K562 (cell line): Measurements from ENCODE around the gene SORCS2. TPM values are rescaled to one million over a fixed set of nuclear protein-coding genes. Genes with fewer than 3 reads are reported as not detected.

ENCODE experiments used
- ATAC-seq: fragments of 200-7000 bp; cut with Tn5 transposase; 3 replicates; pipeline ENCODE4 v1.9.1; 2020; ENCODE audit warnings: moderate library complexity
- BruUV-seq: library from RNA; stranded (reverse); fragments of 400-500 nt; replicated peaks from 2 replicates; lab custom pipeline; 2021; lab: Mats Ljungman, UMichigan
- CTCF ChIA-PET: fragments of 300-600 bp; formaldehyde crosslinking; extraction: SDS; loops from one replicate; lab custom pipeline; 2021; ENCODE audit warnings: low intra/inter-chr PET ratio; lab: Yijun Ruan, JAX
- POLR2A ChIA-PET: fragments of 300-600, 350-650 bp; sonication (Branson Sonifier 250); formaldehyde crosslinking; extraction: SDS; loops from one replicate; lab custom pipeline; 2021; ENCODE audit warnings: antibody characterized with exemption, inconsistent platforms; lab: Yijun Ruan, JAX
- DNase-seq, 4 experiments: peaks; one replicate each; pipeline versions ENCODE4 v3.0.0 to v3.0.0-alpha.2; 2011 to 2018; ENCODE audit warnings: low spot score in 3 of 4, mixed read lengths in 3 of 4; ENCODE audit errors: extremely low read depth in 1 of 4
- FAIRE-seq: peaks from 2 replicates; lab custom pipeline; 2011; peaks lifted over from hg19 to GRCh38; lab: Jason Lieb, UNC
- H2AFZ ChIP-seq: 2 replicates; pipeline ENCODE4 v1.6.0; 2011; ENCODE audit warnings: low read depth, low read length, control low read depth, inconsistent platforms
- H3K27ac ChIP-seq: fragments of 200-600 bp; 3 replicates; pipeline ENCODE4 v1.8.0; 2011; ENCODE audit warnings: low read depth, mild to moderate bottlenecking, control low read depth, inconsistent platforms, low read length, moderate library complexity, mixed read lengths; ENCODE audit errors: extremely low read depth
- H3K27me3 ChIP-seq, 2 experiments: fragments of 300-600 bp in 1 of 2; 2 replicates in 1 of 2; 3 replicates in 1 of 2; pipeline versions ENCODE4 v1.6.0 to v1.8.0; 2011; ENCODE audit warnings: inconsistent platforms in 2 of 2, low read length in 2 of 2, mild to moderate bottlenecking in 1 of 2, mixed read lengths in 1 of 2, moderate library complexity in 1 of 2; ENCODE audit not compliant: control insufficient read depth in 2 of 2, insufficient read depth in 2 of 2
- H3K36me3 ChIP-seq: fragments of 300-600 bp; 3 replicates; pipeline ENCODE4 v1.8.0; 2011; ENCODE audit warnings: mild to moderate bottlenecking, low read length, inconsistent platforms; ENCODE audit not compliant: control insufficient read depth, insufficient read depth
- H3K4me1 ChIP-seq, 2 experiments: fragments of 200-600 bp in 1 of 2; replicated peaks in 1 of 2; 2 replicates in 1 of 2; 3 replicates in 1 of 2; pipeline versions ENCODE4 v1.5.1 to v1.8.0; 2011; ENCODE audit warnings: inconsistent platforms in 2 of 2, low read length in 2 of 2, mild to moderate bottlenecking in 1 of 2, mixed read lengths in 1 of 2, moderate library complexity in 1 of 2; ENCODE audit not compliant: control insufficient read depth in 2 of 2, insufficient read depth in 2 of 2
- H3K4me2 ChIP-seq: 2 replicates; pipeline ENCODE4 v1.6.1; 2011; ENCODE audit warnings: low read length, control low read depth, inconsistent platforms, mixed read lengths; ENCODE audit not compliant: insufficient read depth
- H3K4me3 ChIP-seq: fragments of 200-600 bp; sonication (generic), shearing (Covaris generic); 2 replicates; pipeline ENCODE4 v1.5.1; 2016; ENCODE audit warnings: control low read depth, inconsistent platforms
- H3K79me2 ChIP-seq: fragments of 200-600 bp; 3 replicates; pipeline ENCODE4 v1.8.0; 2011; ENCODE audit warnings: low read length, inconsistent platforms; ENCODE audit not compliant: control insufficient read depth, insufficient read depth
- H3K9ac ChIP-seq, 2 experiments: 2 replicates each; pipeline versions ENCODE4 v1.6.0 to v1.6.1; 2011; ENCODE audit warnings: low read depth in 2 of 2, low read length in 2 of 2, control low read depth in 1 of 2, inconsistent platforms in 1 of 2, mild to moderate bottlenecking in 1 of 2, mixed read lengths in 1 of 2; ENCODE audit not compliant: insufficient read depth in 1 of 2
- H3K9me1 ChIP-seq: one replicate; pipeline ENCODE4 v1.6.0; 2011; ENCODE audit warnings: inconsistent platforms, mild to moderate bottlenecking, low read length, moderate library complexity; ENCODE audit not compliant: control insufficient read depth, insufficient read depth
- H3K9me3 ChIP-seq: replicated peaks from 2 replicates; pipeline ENCODE4 v1.5.1; 2011; ENCODE audit warnings: low read depth, low read length, inconsistent platforms; ENCODE audit not compliant: control insufficient read depth, insufficient read depth
- H4K20me1 ChIP-seq: replicated peaks from 2 replicates; pipeline ENCODE4 v1.6.1; 2011; ENCODE audit warnings: low read length, inconsistent platforms, mixed read lengths; ENCODE audit not compliant: control insufficient read depth, insufficient read depth
- GATA2 ChIP-seq: sonication (generic); formaldehyde crosslinking; IDR thresholded peaks from 2 replicates; pipeline ENCODE4 v1.4.0; 2020; ENCODE audit warnings: mild to moderate bottlenecking, missing genetic modification reagents
- KDM5B ChIP-seq: fragments of 200-600 bp; sonication (generic); IDR thresholded peaks from 2 replicates; pipeline ENCODE4 v1.6.1; 2012; ENCODE audit warnings: low read depth, mild to moderate bottlenecking, moderate library complexity, low read length, control low read depth, inconsistent platforms; ENCODE audit not compliant: insufficient replicate concordance
- MCM3 ChIP-seq: fragments of 450-650 bp; IDR thresholded peaks from 2 replicates; pipeline ENCODE4 v1.6.1; 2016
- WGBS: fragments of 100-300 bp; shearing (Covaris generic); methylation state at CpG from one replicate; pipeline ENCODE4 v1.1.6; 2016; ENCODE audit warnings: low coverage, mixed read lengths; ENCODE audit not compliant: insufficient coverage; ENCODE audit errors: missing lambda C conversion rate; 5-methylcytosine and 5-hydroxymethylcytosine counted together
- in situ Hi-C: fragments of 300-500 bp; cut with MboI; formaldehyde crosslinking; loops from 4 replicates; pipeline ENCODE4 v1.15.0; 2018; ENCODE audit warnings: inconsistent platforms, mixed read lengths
- intact Hi-C: fragments of 100-400 bp; cut with micrococcal nuclease; formaldehyde crosslinking; loops from 2 replicates; pipeline ENCODE4 v1.14.2; 2022
- polyA plus RNA-seq, 8 experiments: library from polyadenylated mRNA; depleted of rRNA in 4 of 8; stranded (reverse) in 5 of 8; unstranded in 3 of 8; fragments of >200 nt; fragmentation: Nextera tagmentation in 2 of 8; fragmentation: Illumina TruSeq in 1 of 8; extraction: Ambion mirVana in 2 of 8; extraction: Trizol in 1 of 8; gene quantifications; 2 replicates each; pipeline versions ENCODE4 v1.2.1 to v1.2.3, GENCODE V29; 2011 to 2014; ENCODE audit warnings: inconsistent platforms in 1 of 8, missing spikeins in 1 of 8
- total RNA-seq, 7 experiments: library from RNA; depleted of rRNA in 6 of 7; stranded (reverse); fragments of >200 nt in 6 of 7; fragmentation: Illumina TruSeq in 2 of 7; extraction: Trizol in 2 of 7; gene quantifications; 2 replicates each; pipeline versions ENCODE4 v1.2.1 to v1.2.3, GENCODE V29; 2011 to 2021; ENCODE audit warnings: low replicate concordance in 1 of 7

Gene SORCS2
- total and polyA plus RNA-seq, 9 of the 15 experiments (the other 6 are each of a cell fraction or from before 2014, with no cell fraction given): not detected

- no peak overlapping the region for H3K27ac ChIP-seq
- POLR2A ChIA-PET: interaction anchor here (0.6 kb wide), 1 partner anchor 483 kb away, joined by 3 read pairs; no protein-coding TSS in a partner anchor
- CTCF ChIA-PET: no interaction called here
- in situ Hi-C loops: no loop called here
- 12% methylated on average over 10 of the region's 12 CpGs for WGBS
- H3K4me2 ChIP-seq: no peak overlapping the region
- no peaks in the 10 kb centered on the region for H3K9me1 ChIP-seq
- ATAC-seq (no peak), DNase-seq (no peak), FAIRE-seq (no peak)
- H3K4me1 ChIP-seq: no peaks in the 10 kb centered on the region
- no peak overlapping the region for H3K9ac ChIP-seq
- no peaks in the 10 kb centered on the region for H4K20me1 ChIP-seq
- TF ChIP-seq MCM3: no peak
- no peaks in the 10 kb centered on the region for H3K79me2 ChIP-seq
- no peaks in the 10 kb centered on the region for H3K9me3 ChIP-seq
- H3K36me3 ChIP-seq: no peaks in the 10 kb centered on the region
- peaks cover 0 to 6% of the 10 kb centered on the region in 2 experiments; a peak in 1 of 5 replicates for H3K27me3 ChIP-seq
- no peak overlapping the region for H3K4me3 ChIP-seq
- H2AFZ ChIP-seq: no peak overlapping the region
- no TSS peak for BruUV-seq
- intact Hi-C loops: no loop called here
These were observed 347.9 kb downstream of the SORCS2 start for GRCh38 chr4:7540206-7540605.

DNA sequence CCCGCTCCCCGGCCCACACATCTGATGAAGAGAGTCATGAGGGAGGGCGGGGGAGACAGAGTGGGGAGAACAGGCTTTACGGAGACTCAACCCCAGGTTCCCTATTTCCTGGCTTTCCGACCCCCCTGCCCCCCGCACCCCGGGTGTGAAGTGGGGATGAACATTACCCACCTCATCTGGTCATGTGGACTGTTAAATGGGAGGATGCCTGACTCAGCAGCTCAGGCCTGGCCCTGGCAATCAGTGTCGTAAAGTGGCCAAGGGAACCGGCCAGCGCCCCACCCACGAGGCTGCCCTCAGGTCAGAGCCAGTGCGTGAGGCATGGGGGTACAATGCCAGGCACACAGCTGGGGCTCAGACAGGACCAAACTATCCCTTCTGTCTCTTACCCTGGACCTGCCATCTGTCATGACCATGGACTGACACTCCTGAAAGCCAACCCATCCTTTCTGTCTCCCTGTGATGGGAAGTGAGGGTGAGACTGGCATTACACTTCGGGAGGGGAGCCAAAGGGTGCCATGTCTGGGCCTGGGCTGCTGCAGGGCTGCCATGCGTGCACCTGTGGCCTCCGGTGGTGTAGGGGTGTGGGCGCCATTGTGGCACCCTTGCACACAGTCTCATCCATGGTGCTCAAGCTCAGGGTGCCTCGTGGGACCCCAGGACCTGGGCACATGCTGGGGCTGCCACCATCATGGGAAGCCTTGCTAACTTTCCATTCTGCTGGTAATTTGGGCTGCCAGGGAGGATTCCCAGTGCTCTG lies 348.5 kb downstream of the SORCS2 start:
- H2AFZ ChIP-seq: no peak overlapping the region
- DNase-seq (no peak), ATAC-seq (no peak), FAIRE-seq (no peak)
- H3K9ac ChIP-seq: no peak overlapping the region
- H3K36me3 ChIP-seq: no peaks in the 10 kb centered on the region
- no peak overlapping the region for H3K27ac ChIP-seq
- intact Hi-C loops: no loop called here
- in situ Hi-C loops: no loop called here
- H3K4me2 ChIP-seq: no peak overlapping the region
- peaks cover 0 to 2% of the 10 kb centered on the region in 2 experiments; a peak in 1 of 5 replicates for H3K27me3 ChIP-seq
- ChIA-PET CTCF (no interaction called here), POLR2A (interaction anchor here (0.6 kb wide), 1 partner anchor 484 kb away, joined by 3 read pairs; no protein-coding TSS in a partner anchor)
- TF ChIP-seq KDM5B (no peak), GATA2 (CRISPR knock-in tag) (no peak)
- H3K4me1 ChIP-seq: no peaks in the 10 kb centered on the region
- no TSS peak for BruUV-seq
- no peaks in the 10 kb centered on the region for H4K20me1 ChIP-seq
- H3K4me3 ChIP-seq: no peak overlapping the region
- no peaks in the 10 kb centered on the region for H3K79me2 ChIP-seq
- H3K9me1 ChIP-seq: no peaks in the 10 kb centered on the region
- H3K9me3 ChIP-seq: no peaks in the 10 kb centered on the region
- 6% methylated on average over 9 of the region's 17 CpGs for WGBS
